ENCODE results near the gene NT5E.
"Not testable (repeated sequence)": the region's sequence is repeated elsewhere in the genome, so short reads cannot be mapped to it uniquely, and the experiment has no call there.

NT5E gene

DNA sequence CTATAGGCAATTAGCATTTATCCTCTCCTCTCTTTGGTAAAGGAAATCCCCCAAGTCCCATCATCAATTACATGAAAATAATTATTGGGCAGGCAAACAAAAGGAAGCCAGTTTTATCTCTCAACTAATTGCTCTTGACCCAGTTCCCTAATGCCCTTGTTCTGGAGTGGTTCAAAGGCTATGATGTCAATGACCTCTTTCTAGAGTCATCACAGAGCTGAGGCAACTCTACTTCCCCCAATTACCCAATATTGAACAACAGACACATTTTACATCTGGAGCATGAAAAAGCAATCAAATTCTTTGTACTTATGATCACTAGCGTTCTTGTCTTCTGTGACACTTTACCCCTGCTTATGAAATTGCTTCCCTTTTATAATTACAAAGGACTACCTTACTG is 43.5 kb downstream of the NT5E start:
- DNase-seq (ENCODE audit: low spot score) = no peak

DNA sequence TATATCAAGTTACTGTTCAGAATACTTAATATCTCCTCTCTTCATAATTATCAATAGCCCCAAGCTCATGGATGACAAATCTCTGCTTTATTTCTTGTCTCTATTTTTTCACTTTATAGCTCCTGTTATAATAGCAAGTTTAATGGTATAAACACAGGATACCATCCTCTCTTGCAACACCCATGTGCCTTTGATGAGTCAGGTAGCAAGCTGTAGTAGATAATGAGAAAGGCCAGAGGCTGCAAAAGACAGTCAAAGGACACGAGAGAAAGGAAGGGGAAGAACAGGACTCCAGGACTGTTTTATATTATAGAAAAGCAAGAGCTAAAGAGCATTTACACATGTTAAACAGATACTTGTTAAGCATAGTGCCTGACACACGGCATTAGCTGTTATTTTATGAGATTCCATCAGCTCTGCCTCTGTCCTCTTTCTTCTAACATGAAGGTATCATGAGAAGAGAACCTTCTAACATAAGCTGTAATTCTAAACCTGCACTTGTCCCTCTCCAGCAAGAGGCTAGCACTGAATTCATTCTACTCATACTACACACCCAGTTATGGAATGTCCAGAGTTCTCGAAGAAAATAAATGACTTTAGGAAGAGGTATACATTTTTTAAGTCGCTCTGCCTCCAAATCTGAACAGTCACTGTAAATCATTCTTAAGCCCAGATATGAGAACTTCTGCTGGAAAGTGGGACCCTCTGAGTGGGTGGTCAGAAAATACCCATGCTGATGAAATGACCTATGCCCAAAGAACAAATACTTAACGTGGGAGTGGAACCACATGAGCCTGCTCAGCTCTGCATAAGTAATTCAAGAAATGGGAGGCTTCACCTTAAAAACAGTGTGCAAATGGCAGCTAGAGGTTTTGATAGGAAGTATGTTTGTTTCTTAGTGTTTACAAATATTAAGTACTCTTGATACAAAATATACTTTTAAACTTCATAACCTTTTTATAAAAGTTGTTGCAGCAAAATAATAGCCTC is 45.0 kb downstream of the NT5E start:
- no peak for DNase-seq (ENCODE audit: low spot score)

DNA sequence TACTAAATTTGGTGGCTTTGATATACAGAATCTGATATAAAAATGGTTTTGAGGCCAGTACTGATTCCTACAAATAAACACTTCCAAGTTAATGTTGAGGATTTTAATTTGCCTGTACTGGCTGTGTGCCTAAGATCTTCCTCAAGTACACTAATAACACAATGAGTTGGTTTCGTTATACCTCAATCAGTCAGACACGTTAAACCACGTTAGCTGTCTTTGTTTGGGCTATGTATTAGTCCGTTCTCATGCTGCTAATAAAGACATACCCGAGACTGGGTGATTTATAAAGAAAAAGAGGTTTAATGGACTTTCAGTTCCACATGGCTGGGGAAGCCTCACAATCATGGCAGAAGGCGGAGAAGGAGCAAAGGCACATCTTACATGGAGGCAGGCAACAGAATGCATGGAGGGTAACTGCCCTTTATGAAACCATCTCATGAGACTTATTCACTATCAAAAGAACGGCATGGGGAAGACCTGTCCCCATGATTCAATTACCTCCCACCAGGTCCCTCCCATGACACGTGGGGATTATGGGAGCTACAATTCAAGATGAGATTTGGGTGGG is 46.2 kb downstream of the NT5E start:
- DNase-seq (ENCODE audit: low spot score) = no peak

DNA sequence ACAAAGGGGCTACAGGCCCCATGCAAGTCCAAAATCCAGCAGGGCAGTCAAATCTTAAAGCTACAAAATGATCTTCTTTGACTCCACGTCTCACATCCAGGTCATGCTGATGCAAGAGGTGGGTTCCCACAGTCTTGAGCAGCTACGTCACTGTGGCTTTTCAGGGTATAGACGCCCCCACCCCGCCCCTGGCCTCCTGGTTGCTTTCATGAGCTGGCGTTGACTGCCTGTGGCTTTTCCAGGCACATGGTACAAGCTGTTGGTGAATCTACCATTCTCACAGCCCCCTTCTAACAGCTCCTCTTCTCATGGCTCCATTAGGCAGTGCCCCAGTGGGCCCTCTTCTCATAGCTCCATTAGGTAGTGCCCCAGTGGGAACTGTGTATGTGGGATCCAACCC is 47.0 kb downstream of the NT5E start:
- no peak for DNase-seq (ENCODE audit: low spot score)

DNA sequence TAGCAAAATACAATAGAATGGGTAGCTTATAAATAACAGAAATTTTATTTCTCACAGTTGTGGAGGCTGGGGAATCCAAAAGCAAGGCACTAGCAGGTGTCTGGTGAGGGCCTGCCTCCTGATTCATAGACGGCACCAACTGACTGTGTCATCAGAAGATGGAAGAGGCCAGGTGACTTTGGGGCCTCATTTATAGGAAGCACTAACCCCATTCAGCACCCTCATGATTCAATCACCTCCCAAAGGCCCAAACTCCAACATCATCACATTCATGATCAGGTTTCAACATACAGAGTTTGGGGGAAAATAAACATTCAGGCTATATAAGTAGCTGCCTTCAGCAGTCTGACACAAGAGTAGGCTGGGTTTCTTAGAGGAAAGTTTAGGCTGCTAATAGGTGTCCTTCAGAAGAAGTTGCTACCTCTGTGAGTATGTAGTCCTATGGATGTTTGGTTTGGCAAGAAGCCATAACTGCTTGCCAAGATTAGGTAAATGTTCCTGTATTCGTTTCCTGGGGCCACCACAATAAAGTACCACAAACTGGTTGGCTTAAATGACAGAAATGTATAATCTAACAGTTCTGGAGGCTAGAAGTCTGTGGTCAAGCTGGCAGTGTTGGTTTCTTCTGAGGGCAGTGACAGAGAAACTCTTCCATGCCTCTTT is 48.8 kb downstream of the NT5E start:
- DNase-seq (ENCODE audit: low spot score) = peak; percentile 50

DNA sequence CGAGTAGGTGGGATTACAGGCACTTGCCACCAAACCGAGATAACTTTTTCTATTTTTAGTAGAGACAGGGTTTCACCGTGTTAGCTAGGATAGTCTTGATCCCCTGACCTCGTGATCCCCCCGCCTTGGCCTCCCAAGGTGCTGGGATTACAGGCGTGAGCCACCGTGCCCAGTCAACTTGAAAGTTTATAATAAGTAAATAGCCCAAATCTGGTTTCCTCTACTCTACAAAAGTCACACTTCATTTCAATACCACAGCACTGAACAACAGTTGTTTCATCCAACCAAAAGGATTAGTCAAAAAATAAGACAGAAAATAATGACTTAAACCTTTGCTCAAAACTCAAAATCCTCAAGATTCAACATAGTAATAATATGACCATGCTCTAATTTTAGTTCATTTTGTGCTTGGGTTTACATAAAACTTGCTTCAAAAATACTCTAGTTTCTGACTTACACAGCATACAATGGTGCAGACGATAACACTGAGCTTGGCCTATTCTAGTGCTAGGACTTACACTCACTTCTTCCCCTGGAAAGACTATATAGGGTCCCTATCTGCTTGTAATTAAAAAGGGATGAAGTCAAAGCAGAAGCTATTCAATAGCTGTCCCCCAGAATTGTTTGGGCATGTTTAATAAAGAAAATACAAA is 56.7 kb downstream of the NT5E start:
- no peak for DNase-seq (ENCODE audit: low spot score)

DNA sequence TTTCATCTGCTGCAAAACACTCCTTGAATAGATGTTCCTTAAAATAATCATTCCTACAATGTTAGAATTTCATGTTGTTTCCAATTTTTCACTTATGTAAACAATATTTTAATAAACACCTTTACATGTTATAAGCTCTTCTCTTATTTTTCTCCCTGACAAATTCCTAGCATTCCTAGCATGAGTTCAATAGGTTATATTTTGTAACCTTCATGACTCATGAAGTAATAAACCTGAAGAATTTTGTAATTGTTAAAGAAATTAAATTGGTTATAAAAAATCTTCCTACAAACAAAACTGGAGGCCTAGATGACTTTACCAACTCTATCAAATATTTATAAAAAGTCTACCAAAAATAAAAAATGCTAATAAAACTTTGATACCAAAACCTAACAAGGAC is 66.3 kb downstream of the NT5E start:
- peak; percentile 29 for DNase-seq (ENCODE audit: low spot score)

DNA sequence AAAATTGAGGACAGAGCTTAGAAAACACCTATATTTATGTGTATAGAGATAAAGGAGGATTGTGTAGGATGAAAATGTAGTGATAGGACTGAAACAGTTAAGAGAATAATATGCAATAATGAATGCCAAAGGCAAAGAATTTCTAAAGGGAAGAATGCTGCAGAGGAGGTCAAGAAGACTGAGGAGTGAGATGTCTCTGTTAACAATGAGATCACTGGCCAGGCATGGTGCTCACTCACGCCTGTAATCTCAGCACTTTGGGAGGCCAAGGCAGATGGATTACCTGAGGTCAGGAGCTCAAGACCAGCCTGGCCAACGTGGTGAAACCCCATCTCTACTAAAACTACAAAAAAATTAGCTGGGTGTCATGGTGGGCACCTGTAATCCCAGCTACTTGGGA is 74.4 kb downstream of the NT5E start:
- DNase-seq (ENCODE audit: low spot score) = not testable (repeated sequence)

DNA sequence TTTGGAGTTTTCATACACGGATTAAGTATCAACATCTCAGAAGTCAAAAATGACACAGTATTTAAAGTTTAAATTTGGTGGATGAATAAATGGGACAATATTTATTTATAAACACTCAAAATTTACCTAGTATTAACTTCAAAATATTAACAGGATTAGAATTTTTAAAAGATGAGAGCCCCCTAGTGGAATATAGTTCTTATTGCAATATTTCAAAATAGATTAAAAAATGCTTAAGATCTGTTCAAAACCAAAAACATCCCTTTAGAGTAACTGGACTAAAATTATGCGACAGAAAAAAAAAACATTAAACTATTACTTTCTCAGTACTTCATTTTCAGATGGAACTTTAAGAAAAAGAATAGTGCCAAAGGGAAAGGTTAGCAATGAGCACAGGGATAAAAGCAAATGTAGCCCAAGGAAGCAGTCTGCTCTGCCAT is 87.2 kb downstream of the NT5E start:
- peak; percentile 35 for DNase-seq (ENCODE audit: low spot score)

DNA sequence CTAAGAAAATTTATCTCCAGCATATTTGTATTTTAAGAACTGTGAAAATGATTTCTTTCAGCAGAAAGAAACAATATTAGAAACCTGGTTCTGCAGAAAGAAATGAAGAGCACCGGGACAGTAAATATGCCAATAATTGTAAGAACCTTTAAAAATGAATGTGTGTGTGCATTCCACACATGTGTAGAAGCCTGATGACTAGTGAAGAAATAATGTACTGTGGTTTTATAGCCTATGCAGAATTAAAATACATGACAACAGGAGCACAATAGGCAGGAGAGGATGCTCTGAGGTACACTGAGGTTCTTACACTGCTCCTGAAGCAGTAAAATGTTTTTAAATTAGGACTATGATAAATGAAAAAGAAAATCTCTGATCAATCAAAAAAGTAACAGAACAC is 94.9 kb downstream of the NT5E start:
- DNase-seq (ENCODE audit: low spot score) = no peak

Measured in LoVo (cell line).